ENCODE data around the gene ISOC2. TPM values are rescaled to one million over a fixed set of nuclear protein-coding genes. Genes with fewer than 3 reads are reported as not detected.

Gene ISOC2
- total and polyA plus RNA-seq, 4 donors = 34.9 to 85.0 (median 65.9) TPM

- no peak overlapping the region for H3K9ac ChIP-seq (ENCODE audit: insufficient read depth in 1 of 2, low read length in 2 of 2)
- TF ChIP-seq CTCF (IDR thresholded peaks at IDR 0.05; ENCODE audit: control extremely low read depth, extremely low read depth) = no peak
- peaks cover 3 to 50% (median 14%) of the 10 kb centered on the region in 5 donors for H3K4me1 ChIP-seq (ENCODE audit: control insufficient read depth in 5 of 5, insufficient read depth in 5 of 5, low read length in 5 of 5)
- ATAC-seq (ENCODE audit: insufficient read depth, low FRiP score) (no peak), DNase-seq (peak in 1 of 3 donors; percentile 22)
- no peak overlapping the region for H3K27ac ChIP-seq (ENCODE audit: low read depth in 1 of 2, low read length in 1 of 2)
- H3K27me3 ChIP-seq (ENCODE audit: control insufficient read depth in 3 of 3, insufficient read depth in 3 of 3, low read length in 2 of 3) = peaks cover 0 to 3% (median 0%) of the 10 kb centered on the region in 3 donors
- 64 to 70% methylated on average over 35 to 36 of the region's 36 CpGs for WGBS, 2 donors
- no peak overlapping the region for H3K4me3 ChIP-seq
- no peaks in the 10 kb centered on the region for H3K9me3 ChIP-seq (ENCODE audit: control insufficient read depth in 4 of 4, insufficient read depth in 3 of 4, low read length in 3 of 4)
- no peaks in the 10 kb centered on the region for H3K36me3 ChIP-seq (ENCODE audit: control insufficient read depth in 4 of 4, insufficient read depth in 4 of 4, low read length in 4 of 4)
Observed at GRCh38 chr19:55488986-55489710, 27.7 kb upstream of the ISOC2 start.

- peaks cover 0 to 7% (median 0%) of the 10 kb centered on the region in 4 donors for H3K36me3 ChIP-seq (ENCODE audit: control insufficient read depth in 4 of 4, insufficient read depth in 4 of 4, low read length in 4 of 4)
- peaks cover 4 to 44% (median 13%) of the 10 kb centered on the region in 5 donors for H3K4me1 ChIP-seq (ENCODE audit: control insufficient read depth in 5 of 5, insufficient read depth in 5 of 5, low read length in 5 of 5)
- peak; percentile 59 to 78 (median 62) for DNase-seq
- no peak within 1 kb of the TSS for H3K4me3 ChIP-seq
- 13 to 44% methylated on average over 10 to 20 of the region's 21 CpGs for WGBS, 2 donors
- no peak for TF ChIP-seq CTCF (IDR thresholded peaks at IDR 0.05; ENCODE audit: control extremely low read depth, extremely low read depth)
- H3K9ac ChIP-seq (ENCODE audit: insufficient read depth in 1 of 2, low read length in 2 of 2) = peak within 1 kb of the TSS; percentile 25 to 42
- ATAC-seq (ENCODE audit: insufficient read depth, low FRiP score) = no peak
- H3K27ac ChIP-seq (ENCODE audit: low read depth in 1 of 2, low read length in 1 of 2) = peak within 1 kb of the TSS; percentile 43 to 81
- H3K9me3 ChIP-seq (ENCODE audit: control insufficient read depth in 4 of 4, insufficient read depth in 3 of 4, low read length in 3 of 4) = no peaks in the 10 kb centered on the region
- H3K27me3 ChIP-seq (ENCODE audit: control insufficient read depth in 3 of 3, insufficient read depth in 3 of 3, low read length in 2 of 3) = peaks cover 0 to 3% (median 0%) of the 10 kb centered on the region in 3 donors
Observed at GRCh38 chr19:55487924-55488687, 26.7 kb upstream of the ISOC2 start, which contains the start of gene SSC5D. SSC5D (plus strand) TSS chr19:55488436; CDS start chr19:55488590, 154 bp downstream.

- DNase-seq = peak; percentile 74 to 88 (median 76)
- Histone ChIP-seq H3K27me3 (ENCODE audit: control insufficient read depth in 3 of 3, insufficient read depth in 3 of 3, low read length in 2 of 3) (peaks cover 0 to 3% (median 0%) of the 10 kb centered on the region in 3 donors), H3K9ac (ENCODE audit: insufficient read depth in 1 of 2, low read length in 2 of 2) (peak overlapping the region in 1 of 2 donors; percentile 42), H3K4me3 (no peak overlapping the region), H3K9me3 (ENCODE audit: control insufficient read depth in 4 of 4, insufficient read depth in 3 of 4, low read length in 3 of 4) (no peaks in the 10 kb centered on the region), H3K27ac (ENCODE audit: low read depth in 1 of 2, low read length in 1 of 2) (peak overlapping the region; percentile 65 to 81), H3K4me1 (ENCODE audit: control insufficient read depth in 5 of 5, insufficient read depth in 5 of 5, low read length in 5 of 5) (peaks cover 4 to 41% (median 10%) of the 10 kb centered on the region in 5 donors), H3K36me3 (ENCODE audit: control insufficient read depth in 4 of 4, insufficient read depth in 4 of 4, low read length in 4 of 4) (peaks cover 0 to 15% (median 0%) of the 10 kb centered on the region in 4 donors)
- ATAC-seq (ENCODE audit: insufficient read depth, low FRiP score) = peak; percentile 32
- TF ChIP-seq CTCF (IDR thresholded peaks at IDR 0.05; ENCODE audit: control extremely low read depth, extremely low read depth) = no peak
- 38 to 63% methylated on average over 26 to 27 of the region's 27 CpGs for WGBS, 2 donors
Observed at GRCh38 chr19:55486971-55487923, 25.8 kb upstream of the ISOC2 start.

All from lung (tissue), 12 donors.